ACHN (cell line): ENCODE results near the gene BABAM1.
"Not testable (repeated sequence)": the region's sequence is repeated elsewhere in the genome, so short reads cannot be mapped to it uniquely, and the experiment has no call there.

Experiments
- DNase-seq: peaks from one replicate; pipeline ENCODE4 v3.0.0-alpha.2; 2015
- in situ Hi-C: cut with HindIII; loops from 2 replicates; pipeline ENCODE4 v1.10.0; 2017; ENCODE audit warnings: low sequenced_read_pairs, low pct_ligation_motif_present, low pct_unique_long_range_greater_than_20kb

BABAM1 gene

DNA sequence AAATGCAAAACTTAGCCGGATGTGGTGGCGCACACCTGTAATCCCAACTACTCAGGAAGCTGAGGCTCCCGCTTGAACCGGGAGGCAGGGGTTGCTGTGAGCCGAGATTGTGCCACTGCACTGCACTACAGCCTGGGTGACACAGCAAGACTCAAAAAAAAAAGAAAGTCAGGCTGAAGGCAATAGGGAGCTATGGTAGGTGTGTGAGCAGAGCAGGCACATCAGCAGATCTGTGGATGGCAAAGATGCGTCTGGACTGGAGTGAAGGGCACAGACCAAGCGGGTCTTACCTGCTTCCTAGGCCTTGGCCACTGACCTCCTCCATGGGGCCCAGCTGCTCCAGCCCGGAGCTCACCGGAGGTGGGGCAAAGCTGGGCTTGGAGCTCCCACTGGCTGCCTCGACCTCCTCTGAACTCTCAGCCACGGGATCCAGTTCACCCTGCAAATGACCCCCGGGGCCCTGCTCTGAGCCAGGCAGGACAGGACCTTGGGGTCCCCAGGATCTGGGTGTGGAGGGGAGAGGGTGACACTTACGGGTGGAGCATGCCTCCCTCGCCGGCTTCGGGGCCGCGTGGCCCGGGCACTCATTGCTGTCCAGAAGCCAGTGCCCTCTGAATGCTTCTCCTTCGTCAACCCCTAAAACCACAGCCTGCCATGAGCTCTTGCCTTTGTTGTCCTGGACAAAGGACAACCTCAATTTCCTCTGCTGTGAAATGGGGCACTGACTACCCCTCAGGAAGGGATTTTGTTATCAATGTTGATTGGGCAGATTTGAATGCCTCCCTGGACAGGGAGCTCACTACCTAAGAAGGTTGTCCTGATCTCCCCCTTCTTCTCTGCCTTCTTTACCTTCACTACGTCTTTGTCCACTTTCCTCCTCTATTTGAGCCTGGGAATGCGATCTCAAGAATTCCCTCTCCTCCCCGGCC, 3.3 kb upstream of the BABAM1 start:
- DNase-seq, result no peak
- in situ Hi-C loops, result no loop called here

DNA sequence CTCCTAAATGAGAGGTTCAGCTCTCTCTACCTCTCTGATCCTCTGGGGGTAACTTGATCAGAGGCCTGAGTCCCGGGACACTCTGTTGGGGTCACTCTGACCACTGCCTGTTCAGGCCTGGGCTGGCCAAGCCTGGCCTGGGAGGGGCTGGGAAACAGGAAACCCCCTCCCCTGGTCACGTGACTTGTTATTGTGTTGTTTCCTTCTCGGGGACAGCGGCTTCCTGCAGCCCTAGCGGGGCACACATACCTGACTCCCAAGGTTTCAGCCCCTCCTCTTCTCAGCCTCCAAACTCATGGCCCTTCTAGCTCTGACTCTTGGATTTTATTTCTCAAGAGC, 2.6 kb upstream of the BABAM1 start, which contains the start of gene USHBP1:
TSS of gene USHBP1 (minus strand) at position 105 of the 339 bp plus-strand sequence. CDS start 446 bp downstream, outside the sequence.
- DNase-seq, result no peak
- in situ Hi-C loops, result no loop called here

DNA sequence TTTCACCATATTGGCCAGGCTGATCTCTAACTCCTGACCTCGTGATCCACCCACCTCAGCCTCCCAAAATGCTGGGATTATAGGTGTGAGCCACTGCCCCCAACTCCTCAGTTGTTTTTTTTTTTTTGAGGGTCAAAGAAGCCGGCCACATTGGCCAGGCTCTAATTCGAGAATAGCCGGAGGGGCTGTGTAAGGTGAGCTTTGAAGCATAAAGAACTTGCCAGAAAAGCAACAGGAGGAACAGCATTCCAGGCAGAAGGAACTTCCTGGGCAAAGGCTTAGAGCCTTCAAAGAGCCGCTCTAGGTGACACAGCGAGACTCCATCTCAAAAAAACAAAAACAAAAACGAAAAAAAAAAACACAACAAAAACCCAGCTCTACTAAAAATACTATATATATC, 1.2 kb upstream of the BABAM1 start:
- DNase-seq, result no peak
- in situ Hi-C loops, result no loop called here

- no peak for DNase-seq
- in situ Hi-C loops, result no loop called here
Observed at GRCh38 chr19:17266589-17266974, 661 bp upstream of the BABAM1 start.

- in situ Hi-C loops, result no loop called here
- DNase-seq, result no peak
Observed at GRCh38 chr19:17268754-17269153, 1.5 kb downstream of the BABAM1 start.

GRCh38 chr19:17274892-17275291, 7.6 kb downstream of the BABAM1 start:
- in situ Hi-C loops, DNase-seq: not testable (repeated sequence)

DNA sequence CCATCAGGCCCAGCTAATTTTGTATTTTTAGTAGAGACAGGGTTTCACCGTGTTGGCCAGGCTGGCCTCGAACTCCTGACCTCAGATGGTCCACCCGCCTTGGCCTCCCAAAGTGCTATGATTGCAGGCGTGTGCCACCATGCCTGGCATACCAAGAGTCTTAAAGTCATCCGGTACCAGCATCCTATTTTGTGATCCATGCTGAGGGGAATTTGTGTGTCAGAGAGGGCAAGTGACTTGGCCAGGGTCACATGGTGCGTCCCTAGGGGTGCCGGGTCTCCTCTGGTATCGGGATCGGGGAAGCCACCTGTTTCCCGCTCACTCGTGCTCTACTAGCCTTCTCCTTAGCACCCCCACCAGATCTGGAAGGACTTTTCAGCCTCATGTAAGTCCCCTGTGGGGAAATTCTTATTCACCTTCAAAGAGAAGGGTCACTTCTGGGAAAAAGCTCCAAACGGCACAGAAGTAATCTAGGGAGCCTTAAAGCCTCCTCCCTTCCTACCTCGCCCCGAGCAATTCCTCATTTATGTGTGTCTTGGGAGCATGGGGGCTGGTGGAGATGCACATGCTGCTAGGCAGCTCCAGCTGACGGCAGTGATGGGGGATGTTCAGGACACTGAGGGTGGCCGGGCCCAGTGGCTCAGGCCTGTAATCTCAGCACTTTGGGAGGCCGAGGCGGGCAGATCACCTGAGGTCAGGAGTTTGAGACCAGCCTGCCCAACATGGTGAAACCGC, 8.4 kb downstream of the BABAM1 start:
- in situ Hi-C loops, result no loop called here
- DNase-seq, result no peak

DNA sequence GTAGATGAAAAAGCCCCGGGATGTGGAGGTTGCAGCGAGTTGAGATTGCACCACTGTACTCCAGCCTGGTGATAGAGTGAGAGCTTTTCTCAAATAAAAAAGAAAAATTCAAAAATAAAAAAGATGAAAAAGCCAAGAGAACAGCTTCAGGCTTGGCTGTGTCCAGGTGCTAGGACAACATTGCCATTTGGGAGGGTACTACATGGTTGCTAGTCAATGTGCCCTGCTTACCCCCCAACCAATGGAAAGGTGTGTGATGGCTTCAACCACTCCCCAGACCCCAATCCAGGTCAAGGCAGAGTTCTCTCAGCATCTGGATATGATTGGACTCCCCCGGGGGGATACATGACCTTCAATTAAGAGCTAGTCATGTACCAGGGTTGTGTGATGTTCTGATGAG, 12.2 kb downstream of the BABAM1 start:
- no peak for DNase-seq
- in situ Hi-C loops, result no loop called here

DNA sequence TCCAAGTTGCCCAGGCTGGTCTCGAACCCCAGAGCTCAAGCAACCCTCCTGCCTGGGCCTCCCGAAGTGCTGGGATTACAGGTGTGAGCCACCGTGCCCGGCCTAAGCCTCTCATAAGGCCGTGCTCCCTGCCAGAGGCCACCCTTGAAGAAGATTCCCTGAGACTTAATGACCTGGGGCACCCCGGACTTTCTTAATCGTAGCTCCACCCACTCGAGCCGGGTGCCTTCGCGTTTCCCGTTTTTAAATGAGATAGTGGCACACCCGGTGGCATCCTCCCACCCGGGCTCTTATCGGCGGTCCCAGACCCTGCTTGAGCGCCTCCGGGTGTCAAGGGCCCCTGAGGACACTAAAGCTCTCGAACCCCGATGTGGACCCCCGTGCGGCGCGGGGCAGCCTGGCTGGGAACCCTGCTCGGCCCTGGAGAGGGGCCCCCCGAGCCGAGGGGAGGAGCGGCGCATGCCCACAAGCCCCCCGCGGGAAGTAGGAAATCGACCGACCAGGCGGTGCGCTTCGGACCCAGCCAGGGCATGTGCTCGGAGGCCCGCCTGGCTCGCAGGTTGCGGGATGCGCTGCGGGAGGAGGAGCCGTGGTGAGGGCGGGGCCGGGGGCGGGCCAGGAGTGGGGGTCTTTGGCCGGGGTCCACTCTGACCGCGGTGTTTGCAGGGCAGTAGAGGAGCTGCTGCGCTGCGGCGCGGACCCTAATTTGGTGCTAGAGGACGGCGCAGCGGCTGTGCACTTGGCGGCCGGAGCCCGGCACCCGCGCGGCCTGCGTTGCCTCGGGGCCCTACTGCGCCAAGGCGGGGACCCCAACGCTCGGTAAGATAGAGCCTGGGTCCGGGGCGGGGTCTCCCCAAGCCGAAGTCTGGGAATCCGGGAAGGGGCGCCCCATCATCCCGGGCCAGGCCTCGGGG, 14.4 kb downstream of the BABAM1 start, which contains the start of gene ANKLE1:
TSS of gene ANKLE1 (plus strand) at position 511 of the 914 bp plus-strand sequence. CDS start at position 531, 20 bp downstream.
- in situ Hi-C loops, result no loop called here
- DNase-seq, result peak; percentile 57

DNA sequence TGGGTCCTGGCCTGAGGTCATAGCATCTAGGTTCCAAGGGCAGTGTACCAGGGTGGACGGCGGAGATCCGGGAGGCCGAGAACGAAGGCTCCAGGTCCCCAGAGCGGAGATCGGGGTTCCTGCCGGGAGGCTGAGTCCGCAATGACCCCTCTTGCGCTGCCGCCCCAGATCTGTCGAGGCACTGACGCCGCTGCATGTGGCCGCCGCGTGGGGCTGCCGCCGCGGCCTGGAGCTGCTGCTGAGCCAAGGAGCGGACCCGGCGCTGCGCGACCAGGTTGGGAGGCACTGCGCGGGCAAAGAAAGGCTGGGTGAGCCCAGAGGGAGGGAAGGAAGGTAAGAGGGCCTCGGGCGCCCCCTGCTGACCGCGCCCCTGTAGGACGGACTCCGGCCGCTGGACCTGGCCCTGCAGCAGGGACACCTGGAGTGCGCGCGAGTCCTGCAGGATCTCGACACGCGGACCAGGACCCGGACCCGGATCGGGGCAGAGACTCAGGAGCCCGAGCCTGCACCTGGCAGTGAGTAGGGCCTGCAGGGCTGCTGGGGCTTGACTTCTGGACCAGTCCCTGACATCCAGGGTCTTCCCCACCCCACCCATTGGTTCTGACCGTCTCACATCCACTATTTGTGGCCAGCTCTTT, 15.4 kb downstream of the BABAM1 start:
- in situ Hi-C loops, result no loop called here
- DNase-seq, result peak; percentile 81

- in situ Hi-C loops, result no loop called here
- no peak for DNase-seq
Observed at GRCh38 chr19:17283504-17283996, 16.3 kb downstream of the BABAM1 start.

DNA sequence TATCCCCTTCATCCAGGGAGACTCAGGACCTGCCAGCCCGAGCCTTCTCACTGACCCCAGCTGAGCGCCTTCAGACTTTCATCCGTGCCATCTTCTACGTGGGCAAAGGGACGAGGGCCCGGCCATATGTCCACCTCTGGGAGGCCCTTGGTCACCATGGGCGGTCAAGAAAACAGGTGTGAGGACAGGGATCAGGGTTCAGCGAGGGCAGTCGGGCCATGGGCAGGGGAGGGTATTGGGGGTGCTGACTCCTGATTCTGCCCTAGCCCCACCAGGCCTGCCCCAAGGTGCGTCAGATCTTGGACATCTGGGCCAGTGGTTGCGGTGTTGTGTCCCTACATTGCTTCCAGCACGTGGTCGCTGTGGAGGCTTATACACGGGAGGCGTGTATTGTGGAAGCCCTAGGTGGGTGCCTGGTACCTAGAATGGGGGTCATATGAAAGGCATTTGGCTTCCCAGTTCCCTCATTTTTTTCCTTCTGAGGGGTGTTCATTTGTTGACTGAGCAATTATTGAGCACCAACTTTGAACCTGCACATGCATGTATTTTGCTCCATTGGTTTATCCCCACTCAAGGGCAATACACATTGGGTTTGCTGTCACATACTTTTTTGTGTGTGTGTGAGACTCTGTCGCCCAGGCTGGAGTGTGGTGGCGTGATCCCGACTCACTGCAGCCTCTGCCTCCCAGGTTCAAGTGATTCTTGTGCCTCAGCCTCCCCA, 18.3 kb downstream of the BABAM1 start:
- DNase-seq, result no peak
- in situ Hi-C loops, result no loop called here

DNA sequence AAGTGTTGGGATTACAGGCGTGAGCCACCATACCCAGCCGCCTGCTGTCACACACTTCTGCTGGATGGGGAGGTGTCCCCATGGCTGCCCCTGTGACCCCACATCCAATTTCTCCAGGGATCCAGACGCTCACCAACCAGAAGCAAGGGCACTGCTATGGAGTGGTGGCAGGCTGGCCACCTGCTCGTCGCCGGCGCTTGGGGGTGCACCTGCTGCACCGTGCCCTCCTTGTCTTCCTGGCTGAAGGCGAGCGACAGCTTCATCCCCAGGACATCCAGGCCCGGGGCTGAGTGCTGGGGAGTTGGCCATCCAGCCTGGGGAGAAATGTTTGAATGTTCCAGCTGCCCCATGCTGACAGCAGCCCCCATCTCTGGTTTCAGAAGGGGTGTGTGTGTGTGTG, 19.0 kb downstream of the BABAM1 start:
- no peak for DNase-seq
- in situ Hi-C loops, result no loop called here

GRCh38 chr19:17286752-17287151, 19.5 kb downstream of the BABAM1 start:
- DNase-seq, result no peak
- in situ Hi-C loops, result no loop called here

DNA sequence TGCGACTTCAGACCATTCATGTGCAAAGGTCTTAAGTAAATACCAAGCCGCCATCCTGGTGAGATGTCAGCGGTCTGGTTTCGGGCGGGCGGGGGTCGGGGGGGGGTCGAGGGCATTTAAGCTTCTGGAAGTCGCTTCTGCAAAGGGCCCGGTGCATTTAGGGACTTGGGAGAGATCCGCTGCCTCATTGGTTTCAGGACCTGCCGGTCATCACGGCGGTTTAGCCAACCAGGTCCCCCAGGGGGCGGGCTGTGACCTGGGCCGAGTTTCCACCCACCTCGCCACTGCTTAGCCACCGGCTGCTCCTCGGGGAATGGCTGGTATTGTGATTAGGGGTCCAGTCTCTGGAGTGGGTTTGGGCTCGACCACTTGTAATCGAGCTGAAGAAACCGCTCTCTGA, 22.2 kb downstream of the BABAM1 start:
- in situ Hi-C loops, result no loop called here
- DNase-seq, result no peak

GRCh38 chr19:17292301-17293074, 25.2 kb downstream of the BABAM1 start:
- in situ Hi-C loops, result no loop called here
- DNase-seq, result peak; percentile 85

- no peak for DNase-seq
- in situ Hi-C loops, result no loop called here
Observed at GRCh38 chr19:17293605-17294004, 26.4 kb downstream of the BABAM1 start.
